DMS53 treated with DMSO at 0.1 percent for 48 hours (cell line): ENCODE measurements around the gene GPR25.

ENCODE experiments used
- DNase-seq: peaks from one replicate; lab custom pipeline; 2025; ENCODE audit not compliant: unreplicated experiment; lab: John Stamatoyannopoulos, UW

GPR25 gene, protein sequence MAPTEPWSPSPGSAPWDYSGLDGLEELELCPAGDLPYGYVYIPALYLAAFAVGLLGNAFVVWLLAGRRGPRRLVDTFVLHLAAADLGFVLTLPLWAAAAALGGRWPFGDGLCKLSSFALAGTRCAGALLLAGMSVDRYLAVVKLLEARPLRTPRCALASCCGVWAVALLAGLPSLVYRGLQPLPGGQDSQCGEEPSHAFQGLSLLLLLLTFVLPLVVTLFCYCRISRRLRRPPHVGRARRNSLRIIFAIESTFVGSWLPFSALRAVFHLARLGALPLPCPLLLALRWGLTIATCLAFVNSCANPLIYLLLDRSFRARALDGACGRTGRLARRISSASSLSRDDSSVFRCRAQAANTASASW

DNA sequence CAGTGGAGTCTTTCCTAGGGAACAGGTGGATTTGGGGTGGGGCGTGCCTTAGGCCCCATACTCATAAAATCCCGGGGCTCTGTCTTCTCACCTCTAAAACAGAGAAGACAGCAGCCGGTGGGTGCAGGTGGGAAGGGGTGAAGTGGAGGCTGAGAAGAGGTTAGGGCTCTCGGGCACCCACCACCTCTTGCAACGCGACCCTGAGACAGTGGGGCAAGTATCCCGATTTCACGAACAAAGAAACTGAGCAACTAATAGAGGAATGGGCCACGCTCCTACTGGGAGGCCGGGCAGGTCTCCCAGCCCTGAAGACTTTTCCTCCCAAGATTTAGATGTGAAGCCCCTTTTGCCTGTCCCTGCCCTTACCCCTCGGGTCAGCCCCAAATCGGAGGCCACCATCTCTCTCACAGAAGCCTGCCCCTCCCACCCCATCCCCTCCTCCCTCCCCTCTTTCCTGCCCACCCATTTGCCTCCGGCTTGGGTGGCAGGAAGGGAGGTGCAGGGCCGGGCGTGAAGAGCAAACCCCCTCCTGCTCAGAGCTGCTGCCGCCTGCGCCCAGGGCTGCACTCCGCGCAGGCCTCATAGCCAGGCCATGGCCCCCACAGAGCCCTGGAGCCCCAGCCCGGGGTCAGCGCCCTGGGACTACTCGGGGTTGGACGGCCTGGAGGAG is at the start of gene GPR25:
Gene GPR25 (plus strand): TSS at position 536 of the 670 bp plus-strand sequence. CDS start 57 bp downstream, at position 593.
- DNase-seq = no peak

DNA sequence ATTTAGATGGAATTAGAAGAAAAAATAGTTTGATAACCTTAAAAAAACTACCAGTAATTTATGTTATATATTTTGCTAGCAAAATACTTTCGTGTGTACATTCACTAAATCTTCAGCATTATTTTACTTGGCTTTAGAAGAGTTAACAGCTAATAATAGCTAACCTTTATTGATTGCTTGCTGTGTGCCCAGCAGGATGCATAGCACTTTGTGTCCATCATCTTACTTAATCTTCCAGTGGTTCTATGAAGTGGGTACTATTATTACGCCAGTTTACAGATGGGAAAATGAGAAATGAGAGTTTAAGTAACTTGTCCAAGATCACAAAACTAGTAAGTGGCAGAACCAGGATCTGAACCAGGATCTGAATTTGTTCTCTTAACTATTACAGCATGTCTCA is 41.7 kb upstream of the GPR25 start:
- DNase-seq = no peak

DNA sequence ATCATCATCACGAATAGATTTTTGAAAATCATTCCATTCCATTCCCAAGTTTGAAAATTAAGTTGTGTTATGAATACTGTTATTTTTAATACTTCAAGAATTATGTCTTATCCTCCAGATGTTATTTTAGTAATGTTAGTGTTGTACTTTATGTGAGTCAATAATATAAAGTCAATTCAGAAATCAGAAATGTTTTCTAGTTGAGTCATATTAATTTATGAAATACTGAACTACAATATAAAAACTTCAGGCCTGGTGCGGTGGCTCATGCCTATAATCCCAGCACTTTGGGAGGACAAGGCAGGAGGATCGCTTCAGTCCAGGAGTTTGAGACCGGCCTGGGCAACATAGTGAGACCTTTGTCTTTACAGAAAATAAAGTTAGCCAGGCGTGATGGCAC is 38.4 kb upstream of the GPR25 start:
- DNase-seq = no peak

DNA sequence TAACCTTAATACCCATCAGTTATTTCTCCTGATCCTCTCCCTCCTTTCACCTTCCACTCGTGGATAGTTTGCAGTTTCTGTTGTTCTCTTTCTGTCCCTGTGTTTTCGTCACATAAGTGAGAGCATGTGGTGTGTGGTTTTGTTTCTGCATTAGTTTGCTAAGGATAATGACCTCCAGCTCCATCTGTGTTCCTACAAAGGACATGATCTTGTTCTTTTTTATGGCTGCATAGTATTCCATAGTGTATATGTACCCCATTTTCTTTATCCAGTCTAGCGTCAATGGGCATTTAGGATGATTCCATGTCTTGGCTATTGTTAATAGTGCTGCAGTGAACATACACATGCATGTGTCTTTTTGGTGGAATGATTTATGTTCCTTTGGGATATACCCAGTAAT is 36.6 kb upstream of the GPR25 start:
- DNase-seq = no peak

DNA sequence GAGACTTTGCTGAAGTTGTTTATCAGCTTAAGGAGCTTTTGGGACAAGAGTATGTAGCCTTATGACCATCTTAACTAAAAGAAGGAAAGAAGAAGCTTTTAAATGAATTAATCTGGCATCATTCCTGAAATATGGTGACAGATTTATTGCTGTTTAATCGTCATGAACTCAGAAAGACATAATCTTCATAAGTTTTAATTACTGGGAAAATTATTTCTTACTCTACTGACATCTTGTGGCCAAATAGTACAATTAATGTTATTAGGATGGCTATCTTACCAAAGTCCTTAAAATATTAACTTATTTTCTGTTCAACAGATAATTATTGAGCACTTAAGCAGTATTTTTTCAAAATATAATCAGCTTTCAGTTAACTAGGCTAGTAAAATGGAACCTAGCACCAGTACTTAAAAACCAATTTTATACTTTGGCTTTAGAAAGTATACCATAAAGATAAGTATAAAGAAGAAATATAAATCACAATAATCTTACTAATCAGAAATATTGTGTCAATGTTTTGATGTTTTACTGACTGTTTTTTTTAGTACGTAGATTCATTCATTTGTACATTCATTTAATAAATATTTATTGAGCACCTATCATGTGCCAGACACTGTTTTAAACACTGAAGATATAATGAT is 34.7 kb upstream of the GPR25 start:
- peak; percentile 43 for DNase-seq

DNA sequence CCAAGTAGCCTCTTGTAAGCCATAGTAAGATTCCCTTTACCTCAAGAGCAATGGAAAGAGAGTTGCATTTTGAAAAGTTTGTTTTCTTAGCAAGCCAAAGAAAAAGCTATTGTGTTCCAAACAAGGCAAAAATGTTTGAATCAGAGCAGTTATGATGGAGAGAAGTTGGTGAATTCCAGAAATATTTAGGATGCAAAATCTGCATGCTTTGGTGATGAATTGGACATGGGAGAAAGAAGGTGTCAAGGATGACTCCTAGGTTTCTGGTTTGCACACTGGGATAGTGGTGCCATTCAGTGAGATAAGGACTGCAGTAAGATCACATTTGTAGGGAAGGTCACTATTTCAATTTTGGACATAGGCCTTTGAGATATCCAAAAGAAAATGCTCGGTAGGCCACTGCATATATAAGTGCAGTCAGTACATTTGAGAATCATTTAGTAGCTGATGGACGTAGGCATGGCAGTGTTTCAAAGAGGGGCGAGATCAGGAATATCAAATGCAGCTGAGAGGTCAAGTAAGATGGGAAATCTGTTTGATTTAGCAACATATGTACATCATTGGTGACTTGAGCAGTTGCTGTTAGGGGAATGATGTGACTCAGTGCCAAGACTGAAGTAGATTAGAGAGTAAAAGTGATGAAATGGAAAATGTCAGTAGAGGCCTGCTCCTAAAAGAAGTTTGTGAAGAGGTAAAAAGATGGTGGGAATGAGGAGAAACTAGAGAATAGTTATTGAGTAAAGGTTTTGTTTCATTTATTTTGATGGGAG is 33.9 kb upstream of the GPR25 start:
- DNase-seq = no peak

DNA sequence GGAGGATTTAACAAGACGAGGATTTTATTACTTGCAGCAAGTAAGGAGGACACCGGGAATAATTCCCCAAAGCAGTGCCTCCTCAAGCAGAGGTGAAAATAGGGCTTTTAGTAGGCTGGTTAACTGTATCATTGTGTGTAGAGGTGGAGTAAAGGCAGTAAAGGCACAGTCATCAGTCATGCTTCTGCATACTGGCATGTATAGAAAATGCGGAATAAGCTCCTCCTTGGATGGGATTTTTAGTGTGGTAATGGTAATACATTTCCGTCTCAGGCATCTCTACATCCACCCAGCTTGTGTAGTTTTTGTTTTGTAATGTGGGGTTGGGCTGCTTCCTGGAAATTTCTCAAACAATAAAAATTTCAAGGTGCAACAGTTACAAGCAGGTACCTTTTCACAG is 27.4 kb upstream of the GPR25 start:
- DNase-seq = no peak

DNA sequence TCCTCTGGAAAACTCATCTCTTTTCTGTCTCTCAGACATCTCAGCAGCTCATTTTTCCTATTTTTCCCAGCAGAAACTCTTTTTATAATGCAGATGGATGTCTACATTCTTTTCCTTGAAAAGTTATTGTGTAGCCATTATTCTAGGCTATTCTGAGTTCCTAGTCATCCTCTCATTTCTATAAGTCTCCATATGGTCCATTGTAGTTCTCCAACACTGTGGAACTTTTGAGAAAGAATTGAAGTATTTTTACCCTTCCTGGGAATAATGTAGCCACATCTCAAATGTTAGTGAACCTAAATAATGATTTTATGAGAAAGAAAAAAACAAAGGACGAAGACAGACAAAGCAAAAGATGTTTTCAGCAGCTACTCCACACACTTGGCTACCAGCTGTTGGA is 26.4 kb upstream of the GPR25 start:
- DNase-seq = no peak

DNA sequence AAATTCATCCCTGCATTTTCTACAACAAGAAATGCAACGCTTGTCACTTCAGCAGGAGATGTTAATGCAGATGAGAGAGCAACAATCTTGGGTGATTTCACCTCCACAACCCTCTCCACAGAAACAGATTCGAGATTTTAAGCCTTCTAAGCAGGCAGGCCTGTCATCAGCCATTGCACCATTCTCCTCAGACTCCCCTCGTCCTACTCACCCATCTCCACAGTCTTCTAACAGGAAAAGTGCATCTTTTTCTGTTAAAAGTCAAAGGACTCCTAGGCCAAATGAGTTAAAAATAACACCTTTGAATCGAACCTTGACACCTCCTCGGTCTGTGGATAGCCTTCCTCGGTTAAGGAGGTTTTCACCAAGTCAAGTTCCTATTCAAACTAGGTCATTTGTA is 23.4 kb upstream of the GPR25 start:
- no peak for DNase-seq

DNA sequence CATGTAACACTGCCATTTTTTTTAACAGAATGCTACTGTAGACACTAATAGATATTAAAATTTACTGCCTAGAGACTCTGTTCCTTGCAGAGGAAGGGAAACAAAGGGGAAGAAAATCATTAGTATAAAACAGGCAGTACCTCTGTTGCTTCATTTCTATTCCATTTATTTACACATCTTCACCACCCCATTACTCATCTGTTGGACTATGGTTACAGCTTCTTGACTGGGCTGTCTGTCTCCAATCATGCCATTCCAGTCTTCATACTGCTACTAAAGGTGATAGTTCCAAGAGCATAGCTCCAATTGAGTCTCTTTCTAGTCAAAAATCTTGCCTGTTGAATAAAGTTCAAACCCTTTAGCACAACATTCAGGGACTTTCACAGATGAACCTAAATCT is 22.2 kb upstream of the GPR25 start:
- no peak for DNase-seq

DNA sequence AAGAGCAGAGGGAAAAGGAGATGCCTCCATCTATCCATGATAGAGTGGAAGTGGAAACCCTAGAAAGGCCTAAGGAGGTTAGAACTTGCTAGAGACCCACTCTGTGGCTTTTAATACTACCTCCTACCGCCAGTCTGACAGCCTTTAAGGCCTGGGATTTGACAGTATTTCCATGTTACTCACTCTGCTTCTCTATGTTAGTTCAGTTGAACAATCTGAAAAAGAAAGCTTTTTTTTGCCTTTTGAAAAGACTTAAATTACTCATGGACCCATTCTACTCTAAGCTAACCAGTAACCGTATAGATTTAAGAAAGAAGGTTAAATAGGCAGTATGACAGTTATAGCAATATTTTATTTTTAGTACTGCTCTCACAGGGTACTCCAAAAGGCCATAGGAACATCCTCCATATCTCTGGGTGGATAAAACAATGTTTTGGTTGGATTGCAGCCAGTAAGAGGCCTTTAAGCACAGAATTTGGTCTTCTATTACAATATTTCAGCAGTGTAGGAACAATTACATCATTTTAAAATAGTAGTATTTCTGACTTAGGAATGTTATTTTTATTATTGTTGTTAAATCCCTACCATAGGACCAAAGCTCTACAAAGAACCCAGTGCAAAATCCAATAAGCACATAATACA is 15.9 kb upstream of the GPR25 start:
- no peak for DNase-seq

DNA sequence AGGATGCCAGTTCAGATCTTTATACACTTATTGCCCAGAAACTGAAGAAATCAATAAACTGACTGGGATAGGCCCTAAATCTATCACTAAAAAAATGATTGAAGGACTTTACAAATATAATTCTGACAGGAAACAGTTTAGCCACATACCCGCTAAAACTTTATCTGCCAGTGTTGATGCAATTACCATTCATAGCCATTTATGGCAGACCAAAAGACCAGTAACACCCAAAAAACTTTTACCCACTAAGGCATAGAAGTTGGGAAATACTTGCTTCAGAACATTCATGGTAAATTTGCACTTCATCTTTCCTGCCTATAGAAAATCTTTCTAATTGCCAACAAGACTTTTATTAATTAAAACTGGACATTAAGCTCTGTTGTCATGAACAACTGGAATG is 15.0 kb upstream of the GPR25 start:
- DNase-seq = no peak

DNA sequence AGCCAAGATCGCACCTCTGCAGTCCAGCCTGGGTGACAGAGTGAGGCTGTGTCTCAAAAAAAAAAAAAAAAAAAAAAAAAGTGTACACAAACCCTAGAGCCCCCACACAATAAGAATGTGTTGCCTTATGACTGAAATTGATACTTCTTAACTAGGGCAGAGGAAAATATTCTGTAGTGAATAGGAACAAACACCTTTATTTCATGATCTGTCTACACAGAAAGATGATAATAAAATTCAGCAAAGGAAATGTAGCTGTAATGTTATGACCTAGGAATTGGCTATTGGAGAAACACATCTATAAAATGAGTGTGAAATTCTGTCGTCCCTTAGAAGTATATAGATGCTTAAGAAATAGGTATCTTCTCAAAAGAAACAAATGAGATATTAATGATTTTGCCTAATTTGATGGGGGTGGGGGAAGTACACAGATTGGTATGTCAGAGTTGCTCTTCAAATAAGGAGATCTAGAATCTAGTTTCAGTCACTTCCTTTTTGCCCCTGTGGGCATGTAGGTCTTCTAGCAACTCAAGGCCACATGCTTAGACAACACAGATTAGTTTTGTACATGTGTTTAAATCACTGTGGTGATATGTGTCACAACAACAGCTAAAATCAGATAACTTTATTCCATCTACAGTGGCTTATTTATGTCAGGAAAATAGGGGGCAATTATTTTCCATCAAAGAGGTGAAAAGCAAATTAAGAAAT is 10.7 kb upstream of the GPR25 start:
- no peak for DNase-seq

DNA sequence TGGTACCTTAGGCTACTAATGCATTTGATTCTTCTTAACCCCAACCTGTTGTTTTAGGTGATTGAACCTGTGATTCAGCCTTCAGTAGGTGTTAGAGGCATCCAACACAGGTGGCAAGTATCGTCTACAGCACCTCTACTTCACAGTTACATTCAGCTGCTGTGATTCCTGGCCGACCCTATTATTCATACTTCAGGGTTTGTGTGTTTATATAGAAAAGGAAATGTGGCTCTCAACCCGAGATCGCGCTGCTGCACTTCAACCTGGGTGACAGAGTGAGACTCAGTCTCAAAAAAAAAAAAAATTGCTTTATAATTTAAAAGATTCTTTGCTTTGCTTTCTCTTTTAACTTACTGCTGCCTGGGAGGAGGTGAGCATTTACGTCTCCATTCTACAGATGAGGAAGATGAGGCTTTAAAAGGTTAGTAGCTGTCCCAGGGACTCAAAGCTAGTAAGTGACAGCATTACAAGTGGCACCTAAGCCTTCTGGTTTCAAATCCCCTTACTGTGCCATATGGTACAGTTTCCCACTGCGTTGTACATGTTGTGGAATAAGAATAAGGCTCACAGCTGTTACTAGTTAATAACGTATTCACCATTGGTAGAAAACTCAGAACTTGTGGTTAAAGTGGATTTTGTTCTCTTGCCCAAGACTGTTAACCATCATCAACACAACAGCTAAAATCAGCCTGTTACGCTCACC is 9.9 kb upstream of the GPR25 start:
- no peak for DNase-seq

DNA sequence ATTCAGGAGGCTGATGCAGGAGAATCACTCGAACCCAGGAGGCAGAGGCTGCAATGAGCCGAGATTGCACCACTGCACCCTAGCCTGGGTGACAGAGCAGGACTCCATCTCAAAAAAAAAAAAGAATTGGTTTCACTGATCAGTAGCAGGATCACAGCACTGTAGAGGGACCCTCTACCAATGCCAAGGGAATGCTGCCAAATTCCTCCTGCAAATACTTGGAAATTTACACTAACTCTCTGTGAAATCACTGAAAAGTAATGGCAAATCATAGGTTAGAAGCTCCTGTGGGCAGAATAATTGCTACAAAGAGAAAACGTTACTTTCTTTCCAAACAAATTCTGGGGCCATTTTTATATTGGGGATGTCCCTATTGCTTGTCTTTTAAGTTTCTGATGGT is 6.7 kb upstream of the GPR25 start:
- DNase-seq = no peak

DNA sequence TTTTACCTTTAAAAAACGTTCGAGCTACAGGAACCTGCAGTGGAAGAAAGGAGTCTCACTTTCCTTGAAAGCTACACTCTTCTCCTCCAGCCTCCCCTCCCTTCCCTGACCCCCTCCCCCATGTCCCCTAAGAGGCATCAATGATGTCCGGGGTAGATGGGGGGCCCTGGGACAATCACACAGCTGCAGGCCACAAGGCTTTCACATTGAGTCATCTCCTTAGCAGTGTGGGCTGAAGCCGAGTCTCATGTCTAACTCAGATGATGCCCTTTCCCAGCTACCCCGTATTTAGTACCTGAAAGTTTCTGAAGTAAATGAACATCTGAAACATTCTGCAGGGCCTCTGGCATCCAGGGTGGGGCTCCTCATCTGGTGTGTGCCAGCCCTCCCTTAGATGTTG is 6.3 kb upstream of the GPR25 start:
- no peak for DNase-seq

DNA sequence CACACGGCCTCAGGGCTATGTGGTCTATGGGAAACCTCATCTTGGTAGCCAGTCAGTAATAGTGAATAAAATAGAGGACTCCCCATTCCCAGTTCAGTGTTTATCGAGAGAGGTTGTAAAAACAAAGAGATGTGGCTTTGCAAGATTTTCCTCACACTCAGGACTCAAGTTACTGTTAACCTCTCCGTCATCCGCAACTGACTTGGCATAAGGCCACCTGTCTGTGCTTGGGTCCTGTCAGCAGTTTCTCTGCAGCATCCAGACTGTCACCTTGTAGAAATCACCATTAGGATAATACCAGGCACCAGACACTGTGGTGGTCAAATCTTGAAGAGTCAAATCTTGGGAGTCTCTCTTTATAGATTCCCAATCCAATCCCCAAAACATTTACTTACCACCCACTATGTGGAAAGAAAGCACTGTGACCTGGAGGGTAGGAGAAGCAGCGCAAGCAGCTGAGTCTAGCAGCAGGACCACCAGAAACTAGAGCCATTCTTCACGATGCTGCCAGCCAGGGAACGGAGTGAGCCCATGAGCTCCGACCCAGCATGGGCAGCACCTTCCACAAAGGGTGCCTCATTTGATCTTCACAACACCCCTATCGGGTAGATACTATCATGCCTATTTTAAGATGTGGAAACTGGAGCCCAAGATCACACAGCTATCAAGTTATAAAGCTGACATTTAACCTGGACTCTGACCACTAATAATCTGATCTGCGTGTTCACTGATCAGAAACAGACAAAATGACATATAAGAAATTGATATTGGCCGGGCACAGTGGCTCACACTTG is 5.6 kb upstream of the GPR25 start:
- DNase-seq = no peak

DNA sequence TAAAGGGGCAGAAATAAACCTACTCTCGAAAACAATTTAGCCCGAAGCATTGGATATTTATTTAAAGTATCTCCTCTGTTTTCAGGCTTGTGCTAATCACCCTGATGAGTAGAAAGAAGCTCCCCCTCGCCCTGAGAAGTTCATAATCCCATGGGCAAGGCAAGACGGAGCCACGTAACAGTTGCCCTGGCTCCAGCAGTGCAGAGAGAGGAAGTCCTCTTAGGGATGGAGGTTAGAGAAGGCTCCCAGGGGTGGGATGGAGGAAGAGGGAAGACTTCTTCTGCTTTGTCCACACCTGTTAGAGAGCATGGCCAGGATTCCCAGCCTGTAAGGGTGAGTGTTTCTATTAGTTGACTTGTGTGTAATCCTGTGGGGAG is 3.4 kb upstream of the GPR25 start:
- DNase-seq = no peak

DNA sequence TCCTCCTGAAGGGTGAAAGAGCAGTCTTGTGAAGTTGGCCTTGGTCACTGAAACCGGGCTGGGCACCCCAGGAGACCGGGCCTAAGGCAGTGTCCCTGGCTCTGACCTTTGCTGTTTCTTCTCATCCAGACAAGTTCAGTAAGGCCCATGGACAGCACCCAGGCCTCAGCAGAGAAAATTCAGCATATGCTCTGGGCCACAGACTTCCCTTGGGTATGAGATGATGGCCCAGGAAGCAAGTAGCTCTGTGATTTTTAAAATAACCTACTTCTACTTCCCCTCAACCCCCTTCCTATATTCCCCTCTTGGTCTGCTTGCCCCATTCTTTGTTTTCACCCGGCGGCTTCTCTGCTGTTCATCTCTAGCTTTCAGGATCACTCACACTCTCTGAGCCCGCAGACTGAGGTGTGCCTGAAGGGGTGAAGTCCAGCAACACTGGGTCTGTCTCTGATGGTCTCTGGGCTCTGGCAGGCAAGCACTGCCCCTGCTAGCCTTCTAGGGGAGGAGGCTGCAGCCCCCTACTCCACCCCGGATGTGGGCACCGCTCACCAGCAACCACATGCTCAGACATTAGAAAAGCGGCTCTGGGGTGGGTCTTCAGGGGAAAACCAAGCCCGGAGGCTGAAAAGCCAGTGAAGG is 2.9 kb upstream of the GPR25 start:
- DNase-seq = no peak
